ENCODE results near the gene DNAH1.
A peak's percentile ranks its signal among the peaks of the same experiment; 100 is the strongest.
"Not testable (repeated sequence)": the region's sequence is repeated elsewhere in the genome, so short reads cannot be mapped to it uniquely, and the experiment has no call there.

The DNAH1 gene

DNA sequence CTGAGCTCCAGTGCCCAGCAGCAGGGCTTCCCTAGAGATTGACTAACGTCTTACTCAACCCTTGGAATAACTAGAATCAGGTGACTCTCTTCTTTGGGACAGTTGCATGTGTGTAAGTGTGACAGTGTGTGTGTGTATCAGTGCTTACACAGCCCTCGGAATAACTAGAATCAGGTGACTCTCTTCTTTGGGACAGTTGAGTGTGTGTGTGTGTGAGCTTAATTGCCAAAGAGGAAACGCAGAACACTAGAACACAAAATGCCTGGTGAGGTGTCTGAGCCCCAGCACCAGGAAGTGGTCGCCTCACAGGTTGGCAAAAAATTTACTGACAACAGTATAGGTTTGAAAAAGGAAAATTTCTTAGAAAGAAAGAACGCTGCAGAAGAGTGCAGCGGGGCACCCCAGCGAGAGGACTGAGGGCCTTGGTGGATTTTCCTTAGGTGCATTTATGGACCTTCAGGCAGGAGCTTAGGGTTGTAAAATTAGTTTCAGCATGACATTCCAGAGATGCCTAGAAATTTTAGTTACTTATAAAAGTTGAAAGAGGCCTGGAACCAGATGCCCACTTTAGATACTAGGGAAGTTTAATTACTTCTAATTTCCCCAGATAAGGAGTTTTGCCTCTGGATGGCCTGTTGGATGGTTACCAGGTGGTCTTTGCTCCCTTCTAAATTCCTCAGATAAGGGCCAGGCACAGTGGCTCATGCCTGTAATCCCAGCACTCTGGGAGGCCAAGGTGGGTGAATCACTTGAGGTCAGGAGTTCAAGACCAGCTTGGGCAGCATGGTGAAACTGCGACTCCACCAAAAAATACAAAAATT lies 33.9 kb upstream of the DNAH1 start:
- intact Hi-C loops (cut with DNase I; ENCODE audit: low total_unique reads) = no loop called here
- TF ChIP-seq, protein P1, sequence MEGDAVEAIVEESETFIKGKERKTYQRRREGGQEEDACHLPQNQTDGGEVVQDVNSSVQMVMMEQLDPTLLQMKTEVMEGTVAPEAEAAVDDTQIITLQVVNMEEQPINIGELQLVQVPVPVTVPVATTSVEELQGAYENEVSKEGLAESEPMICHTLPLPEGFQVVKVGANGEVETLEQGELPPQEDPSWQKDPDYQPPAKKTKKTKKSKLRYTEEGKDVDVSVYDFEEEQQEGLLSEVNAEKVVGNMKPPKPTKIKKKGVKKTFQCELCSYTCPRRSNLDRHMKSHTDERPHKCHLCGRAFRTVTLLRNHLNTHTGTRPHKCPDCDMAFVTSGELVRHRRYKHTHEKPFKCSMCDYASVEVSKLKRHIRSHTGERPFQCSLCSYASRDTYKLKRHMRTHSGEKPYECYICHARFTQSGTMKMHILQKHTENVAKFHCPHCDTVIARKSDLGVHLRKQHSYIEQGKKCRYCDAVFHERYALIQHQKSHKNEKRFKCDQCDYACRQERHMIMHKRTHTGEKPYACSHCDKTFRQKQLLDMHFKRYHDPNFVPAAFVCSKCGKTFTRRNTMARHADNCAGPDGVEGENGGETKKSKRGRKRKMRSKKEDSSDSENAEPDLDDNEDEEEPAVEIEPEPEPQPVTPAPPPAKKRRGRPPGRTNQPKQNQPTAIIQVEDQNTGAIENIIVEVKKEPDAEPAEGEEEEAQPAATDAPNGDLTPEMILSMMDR (IDR thresholded peaks at IDR 0.05) = no peak
- H3K4me3 ChIP-seq = no peak overlapping the region
- H3K4me1 ChIP-seq = peaks cover 0 to 38% (median 22%) of the 10 kb centered on the region in 4 donors
- no peaks in the 10 kb centered on the region for H3K27me3 ChIP-seq
- no peak for DNase-seq
- no peaks in the 10 kb centered on the region for H3K9me3 ChIP-seq
- no peaks in the 10 kb centered on the region for H3K36me3 ChIP-seq
- peak overlapping the region in 1 of 2 donors; percentile 33 for H3K27ac ChIP-seq

DNA sequence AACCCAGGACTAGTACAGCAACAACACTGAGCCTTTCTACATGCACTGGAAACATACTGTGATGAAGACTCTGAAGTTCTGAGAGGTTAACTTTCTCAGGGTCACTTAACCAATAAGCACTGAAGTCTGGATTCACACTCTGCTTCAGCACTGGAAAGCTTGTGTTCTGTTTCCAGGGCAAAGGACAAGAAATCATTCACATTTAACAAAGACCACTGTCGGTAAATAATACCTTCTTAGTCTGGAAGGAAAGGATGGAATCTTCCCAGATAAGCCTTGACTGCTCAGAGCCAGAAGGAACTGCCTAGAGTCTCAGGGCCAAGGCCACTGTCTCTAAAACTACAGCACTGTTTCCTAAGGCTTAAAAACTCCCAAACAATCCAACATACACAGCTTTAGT lies 32.8 kb upstream of the DNAH1 start:
- Histone ChIP-seq H3K27ac (peak overlapping the region; percentile 14 to 41), H3K9me3 (no peaks in the 10 kb centered on the region), H3K4me1 (peaks cover 0 to 38% (median 23%) of the 10 kb centered on the region in 4 donors), H3K36me3 (no peaks in the 10 kb centered on the region), H3K27me3 (no peaks in the 10 kb centered on the region), H3K4me3 (no peak overlapping the region)
- intact Hi-C loops (cut with DNase I; ENCODE audit: low total_unique reads) = no loop called here
- DNase-seq = no peak
- TF ChIP-seq, protein P1 (IDR thresholded peaks at IDR 0.05) = no peak

DNA sequence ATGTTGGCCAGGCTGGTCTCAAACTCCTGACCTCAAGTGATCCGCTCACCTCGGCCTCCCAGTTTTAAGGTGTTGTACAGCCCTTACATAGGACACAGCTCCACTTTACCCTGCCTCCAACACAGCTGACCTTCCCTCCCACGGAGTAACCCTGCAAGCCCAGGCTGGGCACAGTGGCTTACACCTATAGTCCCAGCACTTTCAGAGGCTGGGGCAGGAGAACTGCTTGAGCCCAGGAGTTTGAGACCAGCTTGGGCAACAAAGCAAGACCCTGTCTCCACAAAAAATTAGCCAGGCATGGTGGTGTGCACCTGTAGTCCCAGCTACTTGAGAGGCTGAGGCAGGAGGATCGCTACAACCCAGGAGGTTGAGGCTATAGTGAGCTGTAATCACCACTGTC lies 32.1 kb upstream of the DNAH1 start:
- peak overlapping the region in 1 of 2 donors; percentile 41 for H3K27ac ChIP-seq
- intact Hi-C loops (cut with DNase I; ENCODE audit: low total_unique reads) = not testable (repeated sequence)
- peaks cover 0 to 41% (median 26%) of the 10 kb centered on the region in 4 donors for H3K4me1 ChIP-seq

DNA sequence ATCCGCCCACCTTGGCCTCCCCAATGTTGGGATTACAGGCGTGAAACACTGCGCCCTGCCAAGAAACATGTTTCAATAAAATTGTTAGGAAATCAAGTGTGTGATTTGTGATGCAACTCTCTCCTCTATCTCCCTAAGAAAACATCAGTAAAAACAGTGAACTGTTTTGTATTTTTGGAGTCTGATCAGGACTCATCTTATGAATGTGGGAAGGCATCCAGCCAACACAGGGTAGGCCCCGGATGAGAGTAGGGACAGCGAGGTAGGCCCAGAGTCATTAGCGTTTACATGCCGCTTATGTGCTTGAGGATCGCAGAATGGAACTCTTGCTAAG lies 29.4 kb upstream of the DNAH1 start:
- Histone ChIP-seq H3K27ac (peak overlapping the region; percentile 99 to 100), H3K4me3 (peak overlapping the region; percentile 78 to 88), H3K27me3 (no peaks in the 10 kb centered on the region), H3K4me1 (peaks cover 0 to 20% (median 11%) of the 10 kb centered on the region in 4 donors), H3K36me3 (peaks cover 0 to 12% (median 0%) of the 10 kb centered on the region in 3 donors), H3K9me3 (no peaks in the 10 kb centered on the region)
- peak; percentile 56 to 70 for DNase-seq
- intact Hi-C loops (cut with DNase I; ENCODE audit: low total_unique reads) = no loop called here
- TF ChIP-seq, protein P1 (IDR thresholded peaks at IDR 0.05) = no peak

More for the DNA sequence above, 32.1 kb upstream of the DNAH1 start:
- not testable (repeated sequence) for H3K27me3 ChIP-seq, H3K36me3 ChIP-seq, DNase-seq, H3K4me3 ChIP-seq, H3K9me3 ChIP-seq

DNA sequence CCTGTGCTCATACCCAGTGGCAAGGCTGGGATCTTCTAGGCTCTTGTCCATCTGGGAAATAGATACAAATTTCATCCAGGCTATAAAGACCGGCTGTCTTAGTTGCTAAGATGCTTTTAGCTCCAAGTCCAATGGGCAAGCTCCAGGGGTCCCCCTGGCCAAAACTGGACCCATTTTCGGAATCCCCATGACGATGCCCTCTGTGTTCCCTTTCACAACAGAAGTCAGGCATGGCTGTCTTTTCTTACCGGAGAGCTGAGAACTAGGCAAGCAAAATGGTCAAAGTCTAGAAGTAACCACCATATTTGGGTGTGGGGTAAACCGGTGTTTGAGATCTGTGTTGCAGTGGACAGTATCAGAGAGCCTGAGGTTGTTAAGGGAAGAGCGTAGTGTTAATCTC lies 27.4 kb upstream of the DNAH1 start:
- Histone ChIP-seq H3K4me3 (peak overlapping the region; percentile 78 to 88), H3K36me3 (peaks cover 0 to 32% (median 16%) of the 10 kb centered on the region in 3 donors), H3K9me3 (no peaks in the 10 kb centered on the region), H3K27me3 (no peaks in the 10 kb centered on the region), H3K27ac (peak overlapping the region in 1 of 2 donors; percentile 99), H3K4me1 (peaks cover 0 to 20% (median 11%) of the 10 kb centered on the region in 4 donors)
- DNase-seq = peak in 1 of 2 donors; percentile 63
- intact Hi-C loops (cut with DNase I; ENCODE audit: low total_unique reads) = no loop called here
- TF ChIP-seq, protein P1 (IDR thresholded peaks at IDR 0.05) = no peak

DNA sequence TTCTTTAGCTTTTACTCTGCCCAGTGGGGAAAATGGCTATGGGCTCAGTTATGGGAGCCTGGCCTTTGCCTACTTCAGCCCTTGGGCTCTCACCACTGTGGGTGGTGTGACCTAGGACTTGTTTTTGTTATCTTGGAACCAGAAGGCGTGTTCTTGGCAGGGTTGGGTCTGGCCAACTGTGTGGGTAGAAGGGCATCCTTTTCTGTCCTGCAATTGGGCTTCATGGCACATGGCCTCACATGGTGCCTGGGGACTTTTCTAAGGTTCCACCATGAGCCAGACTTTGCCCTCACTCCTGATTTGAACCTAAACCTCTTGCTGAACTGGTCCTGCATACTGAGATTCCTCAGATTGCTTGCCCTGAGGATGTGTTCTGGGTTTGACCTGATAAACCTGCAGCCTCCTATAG lies 26.8 kb upstream of the DNAH1 start:
- Histone ChIP-seq H3K27ac (no peak overlapping the region), H3K9me3 (no peaks in the 10 kb centered on the region), H3K4me3 (no peak overlapping the region), H3K36me3 (peaks cover 0 to 33% (median 16%) of the 10 kb centered on the region in 3 donors), H3K4me1 (peaks cover 0 to 20% (median 11%) of the 10 kb centered on the region in 4 donors), H3K27me3 (no peaks in the 10 kb centered on the region)
- TF ChIP-seq, protein P1 (IDR thresholded peaks at IDR 0.05) = no peak
- intact Hi-C loops (cut with DNase I; ENCODE audit: low total_unique reads) = no loop called here
- DNase-seq = peak in 1 of 2 donors; percentile 60
